ENCODE results near the gene ANKRD44. TPM values are rescaled to one million over a fixed set of nuclear protein-coding genes. Genes with fewer than 3 reads are reported as not detected.

ANKRD44 gene
- total and polyA plus RNA-seq, 2 experiments from 2014 or later: 2.9 to 4.9 TPM

GRCh38 chr2:197149546-197149945, 161.0 kb downstream of the ANKRD44 start:
- Histone ChIP-seq H3K79me2 (ENCODE audit: insufficient read depth) (no peaks in the 10 kb centered on the region), H3K4me3 (no peak overlapping the region), H3F3A (ENCODE audit: insufficient read depth) (0 out of 2 replicates have a peak, but pooled peaks cover 8% of the 10 kb centered on the region), H3K27ac (no peak overlapping the region), H3K9me2 (ENCODE audit: insufficient read depth) (no peaks in the 10 kb centered on the region), H3K9me3 (ENCODE audit: low read depth) (no peaks in the 10 kb centered on the region), H3K4me1 (ENCODE audit: insufficient read depth) (peaks cover 8% of the 10 kb centered on the region; the same call in 1 of the 2 replicates), H3K36me3 (ENCODE audit: low read depth) (no peaks in the 10 kb centered on the region), H3K4me2 (ENCODE audit: unreplicated experiment) (no peak overlapping the region), H3K27me3 (replicated peaks; ENCODE audit: insufficient read depth) (no peaks in the 10 kb centered on the region), H4K20me1 (ENCODE audit: insufficient read depth) (no peaks in the 10 kb centered on the region), H3K9ac (no peak overlapping the region), H2AFZ (no peak overlapping the region)
- no peak for DNase-seq
- TF ChIP-seq EZH2 (IDR thresholded peaks at IDR 0.05; ENCODE audit: insufficient read depth, poor library complexity, severe bottlenecking) (no peak), EZH2phosphoT487 (IDR thresholded peaks at IDR 0.05; ENCODE audit: insufficient read depth, low read depth) (no peak)
- in situ Hi-C loops (cut with MboI): no loop called here
- 83 to 94% methylated on average over 4 of the region's 4 CpGs for WGBS, 2 experiments (ENCODE audit: low coverage in 1 of 2, low lambda C conversion rate in 2 of 2, missing lambda C conversion rate in 2 of 2)

DNA sequence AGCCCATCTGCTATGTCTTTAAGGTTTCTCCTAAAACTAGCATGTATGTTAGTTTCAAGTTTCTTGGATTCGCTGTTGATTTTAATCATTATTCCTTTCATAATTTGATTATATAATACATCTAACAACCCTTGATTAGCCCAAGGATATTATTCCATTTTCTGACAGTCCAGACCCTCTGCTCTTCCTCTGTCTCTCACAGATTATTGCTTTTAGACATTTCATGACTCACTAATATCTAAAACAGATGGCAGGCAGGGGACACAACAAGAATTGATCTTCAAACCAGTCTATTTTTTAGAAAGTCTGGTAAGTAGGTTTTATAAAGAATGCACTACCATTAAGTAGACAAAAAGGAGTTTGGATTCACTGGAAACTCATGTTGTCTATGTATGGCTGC, 162.2 kb downstream of the ANKRD44 start:
- no peak for TF ChIP-seq EZH2 (IDR thresholded peaks at IDR 0.05; ENCODE audit: insufficient read depth, poor library complexity, severe bottlenecking)
- TF ChIP-seq EZH2phosphoT487 (IDR thresholded peaks at IDR 0.05; ENCODE audit: insufficient read depth, low read depth): no peak
- in situ Hi-C loops (cut with MboI): no loop called here
- no peak for DNase-seq
- 65 to 67% methylated on average over 1 of the region's 1 CpG for WGBS, 2 experiments (ENCODE audit: low coverage in 1 of 2, low lambda C conversion rate in 2 of 2, missing lambda C conversion rate in 2 of 2)
- Histone ChIP-seq H3K9ac (no peak overlapping the region), H3K27ac (no peak overlapping the region), H3K36me3 (ENCODE audit: low read depth) (no peaks in the 10 kb centered on the region), H3K9me3 (ENCODE audit: low read depth) (no peaks in the 10 kb centered on the region), H2AFZ (no peak overlapping the region), H3F3A (ENCODE audit: insufficient read depth) (0 out of 2 replicates have a peak, but pooled peaks cover 8% of the 10 kb centered on the region), H3K79me2 (ENCODE audit: insufficient read depth) (no peaks in the 10 kb centered on the region), H3K27me3 (replicated peaks; ENCODE audit: insufficient read depth) (no peaks in the 10 kb centered on the region), H3K4me1 (ENCODE audit: insufficient read depth) (peaks cover 8% of the 10 kb centered on the region; the same call in 1 of the 2 replicates), H3K9me2 (ENCODE audit: insufficient read depth) (no peaks in the 10 kb centered on the region), H3K4me2 (ENCODE audit: unreplicated experiment) (no peak overlapping the region), H3K4me3 (no peak overlapping the region), H4K20me1 (ENCODE audit: insufficient read depth) (no peaks in the 10 kb centered on the region)

- Histone ChIP-seq H3K36me3 (ENCODE audit: low read depth) (no peaks in the 10 kb centered on the region), H2AFZ (no peak overlapping the region), H3K27me3 (replicated peaks; ENCODE audit: insufficient read depth) (no peaks in the 10 kb centered on the region), H3K9me2 (ENCODE audit: insufficient read depth) (no peaks in the 10 kb centered on the region), H3K4me2 (ENCODE audit: unreplicated experiment) (no peak overlapping the region), H3K4me1 (ENCODE audit: insufficient read depth) (peaks cover 8% of the 10 kb centered on the region; the same call in 1 of the 2 replicates), H4K20me1 (ENCODE audit: insufficient read depth) (no peaks in the 10 kb centered on the region), H3K9me3 (ENCODE audit: low read depth) (no peaks in the 10 kb centered on the region), H3F3A (ENCODE audit: insufficient read depth) (0 out of 2 replicates have a peak, but pooled peaks cover 8% of the 10 kb centered on the region), H3K9ac (no peak overlapping the region), H3K4me3 (no peak overlapping the region), H3K79me2 (ENCODE audit: insufficient read depth) (no peaks in the 10 kb centered on the region), H3K27ac (no peak overlapping the region)
- WGBS, 2 experiments (ENCODE audit: low coverage in 1 of 2, low lambda C conversion rate in 2 of 2, missing lambda C conversion rate in 2 of 2): 92 to 93% methylated on average over 4 of the region's 4 CpGs
- in situ Hi-C loops (cut with MboI): no loop called here
- no peak for DNase-seq
- TF ChIP-seq EZH2phosphoT487 (IDR thresholded peaks at IDR 0.05; ENCODE audit: insufficient read depth, low read depth): no peak
These were observed 162.6 kb downstream of the ANKRD44 start for GRCh38 chr2:197147942-197148341.

GRCh38 chr2:197146995-197147394, 163.6 kb downstream of the ANKRD44 start:
- in situ Hi-C loops (cut with MboI): no loop called here
- H3K4me3 ChIP-seq: no peak overlapping the region
- H3K4me2 ChIP-seq (ENCODE audit: unreplicated experiment): no peak overlapping the region
- no peak for DNase-seq
- H3F3A ChIP-seq (ENCODE audit: insufficient read depth): 0 out of 2 replicates have a peak, but pooled peaks cover under 1% of the 10 kb centered on the region
- H3K36me3 ChIP-seq (ENCODE audit: low read depth): no peaks in the 10 kb centered on the region
- H3K27ac ChIP-seq: no peak overlapping the region
- H3K9me2 ChIP-seq (ENCODE audit: insufficient read depth): no peaks in the 10 kb centered on the region
- no peaks in the 10 kb centered on the region for H3K27me3 ChIP-seq (replicated peaks; ENCODE audit: insufficient read depth)
- H3K79me2 ChIP-seq (ENCODE audit: insufficient read depth): no peaks in the 10 kb centered on the region
- no peaks in the 10 kb centered on the region for H4K20me1 ChIP-seq (ENCODE audit: insufficient read depth)
- 70 to 71% methylated on average over 5 of the region's 5 CpGs for WGBS, 2 experiments (ENCODE audit: low coverage in 1 of 2, low lambda C conversion rate in 2 of 2, missing lambda C conversion rate in 2 of 2)
- no peaks in the 10 kb centered on the region for H3K9me3 ChIP-seq (ENCODE audit: low read depth)
- no peak overlapping the region for H3K9ac ChIP-seq
- H2AFZ ChIP-seq: no peak overlapping the region
- H3K4me1 ChIP-seq (ENCODE audit: insufficient read depth): no peaks in the 10 kb centered on the region
- TF ChIP-seq EZH2phosphoT487 (IDR thresholded peaks at IDR 0.05; ENCODE audit: insufficient read depth, low read depth) (no peak), EZH2 (IDR thresholded peaks at IDR 0.05; ENCODE audit: insufficient read depth, poor library complexity, severe bottlenecking) (no peak)
